Measurements from ENCODE around the gene MAS1L. TPM values are rescaled to one million over a fixed set of nuclear protein-coding genes. Genes with fewer than 3 reads are reported as not detected.

Gene MAS1L
- total and polyA plus RNA-seq, 4 donors: not detected

DNA sequence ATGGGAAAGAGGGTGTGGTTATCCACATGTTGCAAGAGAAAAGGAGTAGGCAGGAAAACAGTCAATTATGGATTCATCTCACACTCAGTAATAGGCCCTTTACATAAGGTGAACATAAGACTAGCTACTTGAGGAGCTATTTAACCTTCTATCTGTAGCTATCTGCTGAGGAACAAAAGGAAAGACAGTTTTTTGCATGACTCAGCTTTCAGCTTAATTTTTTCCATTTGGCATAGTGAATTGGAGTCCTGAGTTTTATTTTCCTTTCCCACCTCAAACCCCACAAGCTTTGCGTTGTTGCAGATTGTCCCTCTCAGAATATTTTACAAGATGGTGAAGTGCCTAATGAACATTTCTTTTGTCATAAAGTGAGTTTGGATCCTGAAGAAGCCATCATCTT lies 39.4 kb upstream of the MAS1L start:
- H3K36me3 ChIP-seq (ENCODE audit: control insufficient read depth in 4 of 4, insufficient read depth in 3 of 4, low read depth in 1 of 4, low read length in 3 of 4): no peaks in the 10 kb centered on the region
- no peak overlapping the region for H3K9ac ChIP-seq (ENCODE audit: low read depth in 1 of 2, low read length in 2 of 2)
- H3K27me3 ChIP-seq (ENCODE audit: control insufficient read depth in 4 of 4, insufficient read depth in 4 of 4, low read length in 3 of 4): no peaks in the 10 kb centered on the region
- H3K27ac ChIP-seq (ENCODE audit: low read depth in 1 of 2, low read length in 2 of 2): no peak overlapping the region
- TF ChIP-seq GABPA (IDR thresholded peaks at IDR 0.05 in 1 of 2, conservative IDR thresholded peaks at IDR 0.05 in 1 of 2): no peak
- TF ChIP-seq NR2F2 (IDR thresholded peaks at IDR 0.05): no peak
- TF ChIP-seq HNF4A (conservative IDR thresholded peaks at IDR 0.05): no peak
- no peak for TF ChIP-seq FOXA1 (IDR thresholded peaks at IDR 0.05)
- no peak for TF ChIP-seq HNF4G (IDR thresholded peaks at IDR 0.05)
- TF ChIP-seq TAF1 (conservative IDR thresholded peaks at IDR 0.05): no peak
- TF ChIP-seq, protein P1, sequence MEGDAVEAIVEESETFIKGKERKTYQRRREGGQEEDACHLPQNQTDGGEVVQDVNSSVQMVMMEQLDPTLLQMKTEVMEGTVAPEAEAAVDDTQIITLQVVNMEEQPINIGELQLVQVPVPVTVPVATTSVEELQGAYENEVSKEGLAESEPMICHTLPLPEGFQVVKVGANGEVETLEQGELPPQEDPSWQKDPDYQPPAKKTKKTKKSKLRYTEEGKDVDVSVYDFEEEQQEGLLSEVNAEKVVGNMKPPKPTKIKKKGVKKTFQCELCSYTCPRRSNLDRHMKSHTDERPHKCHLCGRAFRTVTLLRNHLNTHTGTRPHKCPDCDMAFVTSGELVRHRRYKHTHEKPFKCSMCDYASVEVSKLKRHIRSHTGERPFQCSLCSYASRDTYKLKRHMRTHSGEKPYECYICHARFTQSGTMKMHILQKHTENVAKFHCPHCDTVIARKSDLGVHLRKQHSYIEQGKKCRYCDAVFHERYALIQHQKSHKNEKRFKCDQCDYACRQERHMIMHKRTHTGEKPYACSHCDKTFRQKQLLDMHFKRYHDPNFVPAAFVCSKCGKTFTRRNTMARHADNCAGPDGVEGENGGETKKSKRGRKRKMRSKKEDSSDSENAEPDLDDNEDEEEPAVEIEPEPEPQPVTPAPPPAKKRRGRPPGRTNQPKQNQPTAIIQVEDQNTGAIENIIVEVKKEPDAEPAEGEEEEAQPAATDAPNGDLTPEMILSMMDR (IDR thresholded peaks at IDR 0.05; ENCODE audit: low read depth, low read length, missing input control): no peak
- TF ChIP-seq RAD21 (IDR thresholded peaks at IDR 0.05): no peak
- TF ChIP-seq ATF3 (IDR thresholded peaks at IDR 0.05): no peak
- no peak for TF ChIP-seq JUND (IDR thresholded peaks at IDR 0.05)
- no peak for TF ChIP-seq YY1 (IDR thresholded peaks at IDR 0.05)
- TF ChIP-seq, protein P2, sequence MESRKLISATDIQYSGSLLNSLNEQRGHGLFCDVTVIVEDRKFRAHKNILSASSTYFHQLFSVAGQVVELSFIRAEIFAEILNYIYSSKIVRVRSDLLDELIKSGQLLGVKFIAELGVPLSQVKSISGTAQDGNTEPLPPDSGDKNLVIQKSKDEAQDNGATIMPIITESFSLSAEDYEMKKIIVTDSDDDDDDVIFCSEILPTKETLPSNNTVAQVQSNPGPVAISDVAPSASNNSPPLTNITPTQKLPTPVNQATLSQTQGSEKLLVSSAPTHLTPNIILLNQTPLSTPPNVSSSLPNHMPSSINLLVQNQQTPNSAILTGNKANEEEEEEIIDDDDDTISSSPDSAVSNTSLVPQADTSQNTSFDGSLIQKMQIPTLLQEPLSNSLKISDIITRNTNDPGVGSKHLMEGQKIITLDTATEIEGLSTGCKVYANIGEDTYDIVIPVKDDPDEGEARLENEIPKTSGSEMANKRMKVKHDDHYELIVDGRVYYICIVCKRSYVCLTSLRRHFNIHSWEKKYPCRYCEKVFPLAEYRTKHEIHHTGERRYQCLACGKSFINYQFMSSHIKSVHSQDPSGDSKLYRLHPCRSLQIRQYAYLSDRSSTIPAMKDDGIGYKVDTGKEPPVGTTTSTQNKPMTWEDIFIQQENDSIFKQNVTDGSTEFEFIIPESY (IDR thresholded peaks at IDR 0.05): no peak
- TF ChIP-seq EGR1 (IDR thresholded peaks at IDR 0.05; ENCODE audit: low read depth in 2 of 2): no peak
- no peak for TF ChIP-seq MAX (IDR thresholded peaks at IDR 0.05)
- no peak for TF ChIP-seq RXRA (IDR thresholded peaks at IDR 0.05)
- TF ChIP-seq FOXA2 (IDR thresholded peaks at IDR 0.05): no peak
- TF ChIP-seq SP1 (IDR thresholded peaks at IDR 0.05): no peak
- no peak for TF ChIP-seq REST (IDR thresholded peaks at IDR 0.05)
- peaks cover 0 to 15% (median 4%) of the 10 kb centered on the region in 4 donors for H3K4me1 ChIP-seq (ENCODE audit: control insufficient read depth in 4 of 4, insufficient read depth in 4 of 4, low read length in 3 of 4)
- 95% methylated on average over 1 of the region's 1 CpG for WGBS
- H3K9me3 ChIP-seq (ENCODE audit: control insufficient read depth in 4 of 4, low read length in 3 of 4): no peaks in the 10 kb centered on the region
- DNase-seq (ENCODE audit: low spot score): no peak
- no peak overlapping the region for H3K4me3 ChIP-seq (ENCODE audit: low read depth in 1 of 3, low read length in 3 of 3)

Data from liver (tissue), 9 donors.